DMS153 treated with DMSO at 0.1 percent for 48 hours (cell line): ENCODE data around the gene KAT2B.

ENCODE experiments used
- DNase-seq: peaks from one replicate; lab custom pipeline; 2025; ENCODE audit not compliant: unreplicated experiment; lab: John Stamatoyannopoulos, UW

The KAT2B gene

DNA sequence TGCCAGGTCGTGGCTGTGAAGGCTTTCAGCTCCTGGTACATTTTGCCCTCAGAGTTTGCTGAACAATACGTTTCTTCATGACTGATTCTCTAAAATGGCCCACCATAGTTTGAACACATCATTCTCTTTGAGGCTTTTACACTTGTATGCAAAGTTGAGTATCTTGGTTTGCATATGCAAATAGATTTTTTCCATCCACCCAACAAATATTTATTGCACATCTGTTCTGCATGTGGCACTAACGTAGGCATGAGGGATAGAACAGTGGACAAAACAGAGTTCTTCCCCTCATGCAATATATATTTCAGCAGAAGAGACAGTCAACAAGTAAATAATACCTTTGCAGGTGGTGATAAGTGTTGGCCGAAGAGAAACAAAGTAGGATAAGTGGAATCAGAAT, 55.2 kb downstream of the KAT2B start:
- DNase-seq: no peak

DNA sequence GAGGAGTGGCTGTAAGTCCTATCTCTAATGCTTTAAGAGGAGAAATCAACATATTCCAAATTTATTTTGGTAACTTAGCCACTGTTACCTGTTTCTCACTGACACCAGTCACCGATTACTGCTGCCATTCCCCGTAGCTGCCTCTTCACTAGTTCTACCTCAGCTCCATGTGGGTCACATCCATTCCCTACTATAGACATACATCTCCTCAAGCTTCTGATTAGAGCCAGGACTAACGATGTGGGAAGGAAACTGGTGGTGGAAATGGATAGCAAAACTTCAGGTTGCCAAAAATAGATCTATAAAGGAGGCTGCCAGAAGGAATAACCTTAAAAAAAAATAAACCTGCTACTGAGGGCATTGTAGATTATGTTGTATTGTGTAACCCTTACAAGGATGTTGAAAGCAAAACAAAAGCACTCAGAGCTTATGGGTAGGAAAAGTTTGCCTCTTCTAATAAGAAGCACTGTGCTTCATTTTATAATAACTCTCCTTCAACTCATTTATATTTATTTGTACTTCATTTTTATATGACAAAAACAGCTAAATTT, 56.0 kb downstream of the KAT2B start:
- no peak for DNase-seq

DNA sequence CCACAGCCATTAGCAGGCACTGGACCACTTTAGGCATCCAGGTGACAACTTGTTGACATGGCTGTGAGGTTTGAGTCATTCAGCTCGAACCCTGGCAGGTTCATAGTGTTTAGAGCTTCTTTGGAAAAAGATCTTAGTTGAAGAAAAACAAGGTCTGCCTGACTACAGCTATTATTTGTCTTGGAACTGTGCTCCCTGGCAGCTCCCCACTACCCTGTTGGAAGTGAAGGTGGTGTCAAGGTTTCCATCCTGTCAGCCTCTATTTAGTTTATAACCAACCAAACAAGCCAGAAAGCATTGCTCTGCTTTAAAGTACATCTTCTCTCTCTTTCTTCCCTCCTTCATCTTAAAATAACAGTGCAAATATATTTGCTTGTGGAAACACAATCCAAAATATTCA, 56.8 kb downstream of the KAT2B start:
- no peak for DNase-seq

DNA sequence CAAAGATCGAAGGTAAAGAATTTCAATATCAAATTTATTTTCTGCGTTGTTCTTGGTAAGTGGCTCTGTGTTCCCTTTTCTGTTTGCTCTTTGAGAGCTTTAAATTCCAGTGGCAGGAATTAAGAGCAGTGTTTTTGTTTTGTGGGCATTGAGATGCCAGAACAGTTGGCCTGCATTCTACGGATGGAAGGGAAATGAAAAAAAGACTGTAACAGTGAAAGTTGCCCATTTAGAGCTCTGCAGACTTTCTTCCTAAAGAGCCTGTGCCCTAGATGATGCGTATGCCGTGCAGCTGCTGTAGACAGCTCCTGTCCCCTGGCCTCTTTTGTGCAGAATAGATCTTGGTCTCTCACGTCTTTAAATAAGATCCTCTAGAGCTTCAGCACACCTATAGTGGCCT, 58.8 kb downstream of the KAT2B start:
- no peak for DNase-seq

DNA sequence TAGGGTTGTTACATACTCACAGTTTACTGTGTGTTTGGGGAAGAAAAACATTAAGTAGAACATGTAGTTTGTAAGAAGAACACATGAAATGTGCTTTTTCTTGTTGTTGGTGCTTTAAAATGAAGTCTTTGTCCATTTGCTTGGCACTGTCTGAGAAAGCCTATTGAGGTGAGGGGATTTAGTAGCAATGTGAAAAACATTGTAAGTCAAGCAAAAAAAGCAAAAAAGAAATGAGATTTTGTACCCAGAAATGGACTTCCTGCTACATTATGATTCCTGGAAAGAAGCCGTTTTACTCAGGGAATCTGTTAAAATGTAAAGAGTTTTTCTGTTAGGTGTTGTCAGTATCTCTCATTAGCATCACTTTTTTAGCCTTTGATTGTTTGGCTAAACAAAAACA, 59.9 kb downstream of the KAT2B start:
- no peak for DNase-seq

DNA sequence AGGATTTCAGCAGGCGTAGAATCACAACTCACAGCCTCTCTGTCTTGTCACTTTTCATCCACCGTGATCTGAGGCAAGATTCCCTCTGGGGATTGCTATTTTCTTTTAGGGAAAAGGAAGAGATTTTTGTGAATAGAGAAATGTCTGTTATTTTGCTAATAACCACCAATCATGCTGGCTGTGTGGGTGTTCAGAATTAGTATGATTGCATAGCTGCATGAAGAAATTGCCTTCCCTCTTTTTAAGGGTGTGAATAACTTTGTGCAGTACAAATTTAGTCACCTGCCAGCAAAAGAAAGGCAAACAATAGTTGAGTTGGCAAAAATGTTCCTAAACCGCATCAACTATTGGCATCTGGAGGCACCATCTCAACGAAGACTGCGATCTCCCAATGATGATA, 60.8 kb downstream of the KAT2B start:
- DNase-seq: no peak

DNA sequence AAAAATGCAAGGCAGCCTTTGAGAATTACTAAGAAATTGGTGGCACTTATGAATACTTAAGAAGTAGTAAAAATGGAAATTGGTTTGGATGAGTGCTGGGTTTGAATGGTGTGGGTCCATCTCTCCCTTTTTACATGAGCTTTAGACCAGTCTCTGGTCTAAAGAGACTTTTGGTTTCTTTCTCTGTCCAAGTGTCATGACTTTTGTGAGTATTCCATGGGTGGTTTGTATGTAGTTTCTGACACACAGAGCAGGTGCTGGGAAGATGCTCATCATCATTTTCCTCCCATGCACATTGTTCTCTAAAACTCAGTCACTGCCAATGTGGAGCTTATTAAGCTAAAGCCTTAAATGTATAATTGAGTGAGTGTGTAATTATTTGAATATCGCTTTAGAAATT, 63.5 kb downstream of the KAT2B start:
- DNase-seq: no peak

DNA sequence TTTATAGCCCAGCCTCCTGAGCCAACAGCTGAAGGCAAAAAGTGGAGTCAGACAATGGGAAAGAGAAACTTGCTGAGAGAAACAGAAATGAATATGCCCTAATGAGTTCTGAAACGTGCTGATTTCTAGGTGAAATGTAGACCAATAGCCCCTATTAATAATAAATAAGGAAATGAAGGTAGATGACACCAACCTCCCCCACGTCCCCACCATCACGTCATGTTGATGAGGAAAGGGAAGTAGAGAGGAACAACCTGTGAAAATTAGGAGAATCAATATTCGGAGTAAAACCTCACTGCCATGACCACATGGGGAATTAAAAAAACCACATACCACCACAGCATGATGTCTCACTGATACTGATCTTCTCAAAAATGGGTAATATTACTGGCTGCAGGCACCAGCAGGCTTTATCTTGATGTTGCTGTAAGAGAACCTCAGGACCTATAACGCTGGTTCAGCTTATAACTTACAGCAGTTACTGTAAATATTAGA, 64.0 kb downstream of the KAT2B start:
- no peak for DNase-seq

DNA sequence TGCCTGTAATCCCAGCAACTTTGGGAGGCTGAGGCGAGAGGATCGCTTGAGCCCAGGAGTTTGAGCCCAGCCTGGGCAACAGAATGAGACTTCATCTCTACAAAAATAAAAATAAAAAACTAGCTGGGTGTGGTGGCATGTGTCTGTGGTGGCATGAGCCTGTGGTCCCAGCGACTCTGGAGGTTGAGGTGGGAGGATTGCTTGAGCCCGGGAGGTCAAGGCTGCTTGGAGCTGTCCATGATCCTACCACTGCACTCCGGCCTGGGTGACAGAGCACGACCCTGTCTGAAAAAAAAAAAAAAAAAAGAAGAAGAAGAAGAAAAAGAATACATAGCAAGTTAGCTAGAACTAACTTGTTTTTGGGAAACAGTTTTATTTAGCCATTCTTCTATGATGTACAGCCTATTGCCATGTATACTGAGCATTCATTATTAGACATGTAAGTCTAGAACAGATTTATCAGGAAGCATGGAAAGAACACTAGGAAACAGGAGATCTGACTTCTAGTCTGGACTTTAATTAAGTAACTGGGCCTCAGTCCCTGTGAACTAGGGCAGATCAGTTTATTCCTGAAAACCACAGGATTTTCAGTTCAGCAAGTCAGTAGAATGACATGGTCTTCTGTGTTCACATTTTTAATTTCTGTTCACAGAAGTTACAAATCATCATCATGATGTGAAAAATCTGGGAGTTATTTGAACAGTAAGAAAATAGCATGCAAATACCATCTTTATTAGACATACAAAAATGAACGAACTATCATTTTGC, 65.5 kb downstream of the KAT2B start:
- DNase-seq: no peak

DNA sequence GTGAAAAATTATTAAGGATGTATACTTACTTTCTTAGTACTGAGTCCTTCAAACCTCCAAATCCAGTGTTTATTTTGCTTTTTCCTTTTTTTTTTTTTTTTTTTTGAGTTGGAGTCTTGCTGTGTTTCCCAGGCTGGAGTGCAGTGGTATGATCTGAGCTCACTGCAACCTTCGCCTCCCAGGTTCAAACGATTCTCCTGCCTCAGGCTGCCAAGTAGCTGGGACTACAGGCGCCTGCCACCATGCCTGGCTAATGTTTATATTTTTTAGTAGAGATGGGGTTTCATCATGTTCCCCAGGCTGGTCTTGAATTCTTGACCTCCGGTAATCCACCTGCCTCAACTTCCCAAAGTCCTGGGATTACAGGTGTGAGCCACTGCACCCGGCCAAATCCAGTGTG, 67.5 kb downstream of the KAT2B start:
- DNase-seq: no peak

DNA sequence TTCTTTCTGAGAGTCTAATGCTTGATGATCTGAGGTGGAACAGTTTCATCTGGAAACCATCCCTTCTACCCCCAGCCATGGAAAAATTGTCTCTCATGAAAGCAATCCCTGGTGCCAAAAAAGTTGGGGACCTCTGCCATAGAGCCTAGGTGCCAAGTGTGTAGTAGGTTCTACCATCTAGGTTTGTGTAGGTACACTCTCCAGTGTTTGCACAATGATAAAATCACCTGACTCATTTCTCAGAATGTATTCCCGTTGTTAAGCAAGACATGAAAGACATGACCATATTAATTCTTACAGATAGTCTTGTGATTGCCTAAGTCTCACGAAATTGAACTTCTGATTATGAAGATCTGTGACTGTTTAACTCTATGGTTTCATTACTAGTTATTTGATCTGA, 68.6 kb downstream of the KAT2B start:
- DNase-seq: no peak

DNA sequence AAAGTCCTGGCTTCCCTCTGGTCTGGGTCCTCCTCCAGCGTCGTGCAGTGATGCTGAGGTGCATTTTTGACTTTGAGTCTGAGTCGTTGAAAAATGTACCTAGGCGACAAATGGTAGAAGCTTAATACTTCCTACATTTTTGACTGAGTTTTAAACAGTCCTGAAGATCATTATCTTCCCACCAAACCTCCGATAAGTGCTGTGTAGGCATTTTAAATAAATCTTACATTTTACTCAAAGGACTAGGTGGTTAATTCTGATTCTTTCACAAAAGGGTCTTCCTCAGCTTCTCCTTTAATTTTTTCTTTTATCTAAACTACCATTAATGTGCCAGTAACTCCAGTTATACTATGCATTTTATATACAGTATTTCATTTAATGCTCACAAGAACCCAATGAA, 70.6 kb downstream of the KAT2B start:
- DNase-seq: no peak

DNA sequence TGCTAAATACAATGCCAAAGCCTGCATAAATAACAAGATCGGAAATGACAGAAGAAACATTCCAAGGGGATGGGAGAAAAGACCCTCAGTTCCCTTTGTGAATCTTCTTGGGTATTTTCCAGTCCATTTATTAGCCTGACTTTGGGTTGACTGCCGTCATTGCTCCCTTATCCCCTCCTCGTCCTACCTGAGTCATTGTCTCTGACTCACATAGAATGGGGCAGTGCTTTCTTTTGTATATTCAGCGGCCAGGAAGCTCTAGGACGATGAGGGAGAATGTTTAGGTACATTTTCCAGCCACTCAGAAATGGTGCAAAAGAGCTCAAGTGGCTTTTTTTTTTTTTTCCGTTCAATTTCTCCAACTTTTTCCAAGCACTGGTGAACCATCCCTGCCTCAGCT, 71.6 kb downstream of the KAT2B start:
- no peak for DNase-seq

DNA sequence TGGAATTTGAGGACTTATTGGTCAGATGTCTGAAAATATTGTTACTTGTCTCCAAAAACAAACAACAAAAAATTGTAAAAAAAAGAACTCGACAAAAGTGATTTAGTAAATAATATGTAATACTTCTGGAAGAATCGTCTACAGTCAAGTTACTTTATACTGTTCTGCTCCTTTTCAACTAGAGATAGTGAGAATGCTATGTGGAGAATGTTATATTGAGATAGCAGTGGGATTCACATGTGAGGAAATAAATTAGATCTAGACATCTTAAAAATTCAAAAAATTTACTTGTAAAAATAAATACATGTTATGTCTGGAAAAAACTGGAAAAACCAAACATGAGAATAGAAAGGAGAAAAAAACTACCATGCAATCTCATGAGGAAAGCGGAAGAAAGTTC, 80.8 kb downstream of the KAT2B start:
- DNase-seq: no peak

DNA sequence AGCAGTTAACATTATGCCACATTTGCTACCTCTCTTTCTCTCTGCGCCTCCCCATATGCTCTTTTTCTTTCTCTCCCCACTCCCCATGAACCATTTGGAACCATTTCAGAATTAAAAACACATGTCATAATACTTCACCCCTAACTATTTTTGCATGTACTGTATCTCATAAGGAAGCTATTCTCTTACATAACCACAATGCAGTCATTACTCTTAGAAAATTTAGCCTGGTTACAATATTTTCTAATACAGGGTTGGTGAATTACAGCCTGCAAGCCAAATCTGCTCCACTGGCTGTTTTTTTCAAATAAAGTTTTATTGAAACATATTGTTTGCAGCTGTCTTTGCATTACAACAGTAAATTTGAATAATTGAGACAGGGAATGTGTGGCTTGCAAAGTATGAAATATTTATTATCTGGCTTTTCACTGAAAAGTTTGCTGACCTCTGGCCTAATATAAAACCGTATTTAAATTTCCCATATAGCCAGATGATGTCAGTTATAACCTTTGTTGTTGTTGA, 82.9 kb downstream of the KAT2B start:
- DNase-seq: no peak

DNA sequence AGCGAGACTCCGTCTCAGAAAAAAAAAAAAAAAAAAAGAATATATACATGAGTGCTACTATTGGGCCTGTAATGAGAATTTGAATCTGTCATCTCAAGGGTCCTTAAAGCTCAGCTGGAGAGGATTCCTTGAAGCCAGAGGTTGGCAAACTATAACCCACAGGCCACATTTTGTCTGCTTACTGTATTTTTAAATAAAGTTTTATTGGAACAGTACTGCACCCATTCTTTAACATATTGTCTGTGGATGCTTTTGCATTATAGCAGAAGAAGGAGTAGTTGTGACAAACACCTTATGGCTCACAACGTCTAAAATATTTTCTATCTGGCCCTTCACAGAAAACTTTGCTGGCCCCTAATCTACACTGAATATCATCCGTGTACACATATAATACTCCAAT, 85.0 kb downstream of the KAT2B start:
- no peak for DNase-seq

DNA sequence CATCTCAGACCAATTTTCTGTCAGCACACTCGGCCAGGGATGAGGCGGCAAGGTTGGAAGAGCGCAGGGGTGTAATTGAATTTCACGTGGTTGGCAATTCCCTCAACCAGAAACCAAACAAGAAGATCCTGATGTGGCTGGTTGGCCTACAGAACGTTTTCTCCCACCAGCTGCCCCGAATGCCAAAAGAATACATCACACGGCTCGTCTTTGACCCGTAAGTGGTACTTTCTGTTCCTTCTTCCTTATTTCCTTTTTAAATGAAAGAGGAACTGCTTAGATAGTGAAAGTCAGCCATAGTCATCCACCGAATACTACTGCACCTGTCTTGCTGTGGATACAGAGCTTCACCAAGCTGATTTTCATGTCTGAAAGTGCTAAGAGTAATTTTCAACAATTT, 85.7 kb downstream of the KAT2B start:
- no peak for DNase-seq

DNA sequence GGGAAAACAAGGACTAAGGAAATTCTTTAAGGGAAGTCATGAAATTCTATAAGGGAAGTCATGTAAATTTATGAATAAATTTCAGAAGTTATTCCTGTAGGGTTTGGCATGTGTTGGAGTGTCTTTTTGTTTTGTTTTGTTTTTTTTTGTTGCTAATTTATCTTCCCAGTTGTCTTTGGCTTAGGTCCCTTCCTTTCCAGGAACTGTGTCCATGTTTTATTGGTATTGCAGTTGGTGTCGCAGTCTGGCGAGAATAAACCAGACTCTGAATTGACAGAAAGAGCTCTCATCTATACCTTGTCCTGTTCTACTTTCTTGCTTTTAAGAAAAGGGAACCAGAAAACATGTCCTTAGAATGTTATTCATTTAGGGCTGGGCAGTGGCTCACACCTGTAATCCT, 88.1 kb downstream of the KAT2B start:
- DNase-seq: no peak

DNA sequence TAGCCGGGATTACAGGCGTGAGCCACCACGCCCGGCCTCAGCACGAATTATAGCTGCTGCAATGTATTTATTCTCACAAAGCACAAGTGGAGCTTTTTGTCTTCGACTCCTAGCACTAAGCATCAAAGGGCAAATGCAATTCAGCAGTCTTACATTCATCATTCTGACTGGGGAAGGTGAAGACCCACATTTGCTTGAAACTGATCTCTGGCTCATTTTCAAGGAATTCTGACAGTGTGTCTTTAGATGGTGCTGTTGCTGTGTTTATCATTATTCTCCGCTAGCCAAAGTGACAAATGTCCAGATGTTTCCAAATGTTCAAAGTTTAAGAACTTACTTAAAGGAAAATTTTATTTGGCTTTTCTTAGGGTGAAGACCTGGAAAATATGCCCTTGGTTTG, 89.9 kb downstream of the KAT2B start:
- DNase-seq: no peak

DNA sequence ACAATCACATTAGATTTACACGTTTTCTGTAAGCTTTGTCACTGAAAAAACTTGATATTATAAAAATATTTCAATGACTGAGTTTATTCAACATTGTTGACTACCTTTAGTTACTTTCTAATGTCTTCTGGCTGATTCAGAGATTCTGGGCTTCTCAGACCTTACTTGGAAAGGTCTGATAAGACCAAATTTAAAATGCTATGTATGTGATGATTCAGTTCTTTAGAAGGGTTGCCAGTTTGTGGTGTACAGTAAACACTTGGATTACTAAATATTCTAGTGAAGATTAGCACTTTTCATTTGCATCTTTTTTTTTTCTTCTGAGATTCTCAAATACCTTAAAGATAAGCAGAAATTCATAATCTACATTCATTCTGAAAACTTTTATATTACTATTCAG, 96.0 kb downstream of the KAT2B start:
- DNase-seq: no peak

DNA sequence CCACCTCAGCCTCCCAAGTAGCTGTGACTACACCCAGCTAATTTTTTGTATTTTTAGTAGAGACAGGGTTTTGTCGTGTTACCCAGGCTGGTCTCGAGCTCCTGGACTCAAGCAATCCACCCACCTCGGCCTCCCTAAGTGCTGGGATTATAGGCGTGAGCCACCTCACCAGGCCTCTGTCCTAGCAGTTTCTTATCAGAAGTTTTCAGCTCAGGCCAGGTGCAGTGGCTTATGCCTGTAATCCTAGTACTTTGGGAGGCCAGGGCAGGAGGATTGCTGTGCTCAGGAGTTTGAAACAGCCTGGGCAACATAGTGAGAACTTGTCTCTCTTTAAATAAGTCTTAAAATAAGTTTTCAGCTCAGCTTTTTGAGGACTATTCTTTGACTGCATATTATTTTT, 97.4 kb downstream of the KAT2B start:
- DNase-seq: no peak

DNA sequence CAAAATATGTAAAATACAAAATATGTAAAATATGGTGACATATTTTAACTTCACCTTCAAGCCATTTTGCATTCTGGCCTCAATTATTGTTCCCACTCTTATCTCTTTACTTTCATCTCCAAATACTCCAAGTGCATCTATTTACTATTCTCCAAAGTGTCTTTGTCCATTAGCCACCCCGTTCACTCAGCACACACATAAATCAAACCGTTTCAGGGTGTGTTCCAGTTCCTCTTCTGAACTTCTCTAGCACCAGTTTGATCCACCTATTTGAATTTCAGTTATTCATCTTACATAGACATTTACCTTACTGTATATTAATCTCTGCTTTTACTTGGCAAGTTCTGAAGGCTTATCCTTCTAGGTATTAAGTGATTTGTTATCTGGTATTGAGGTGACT, 100.6 kb downstream of the KAT2B start:
- DNase-seq: no peak

DNA sequence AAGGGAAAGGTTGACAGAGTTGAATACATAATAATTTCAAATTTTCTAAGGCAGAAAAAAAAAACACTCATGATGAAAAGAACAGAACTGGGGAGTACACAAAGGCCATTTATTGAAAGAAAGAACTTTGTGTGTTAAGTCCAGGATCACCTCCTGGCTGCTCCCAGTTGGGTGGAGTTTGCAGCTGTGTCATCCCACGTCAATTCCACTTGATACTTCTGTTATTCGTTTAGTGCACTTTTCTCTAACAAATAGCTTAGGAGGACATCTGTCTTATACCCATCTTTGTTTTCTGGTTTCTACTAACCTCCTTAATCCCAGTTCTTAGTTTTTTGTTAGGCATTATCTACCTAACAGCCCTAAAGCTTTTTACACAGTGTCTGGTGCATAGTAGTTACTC, 101.1 kb downstream of the KAT2B start:
- DNase-seq: no peak
